GM21515 (cell line): ENCODE measurements around the gene SIL1.

Source experiments
- ATAC-seq: cut with Tn5 transposase; IDR thresholded peaks from one replicate; pipeline ENCODE4 v1.9.1; 2021; ENCODE audit not compliant: unreplicated experiment

The SIL1 gene

DNA sequence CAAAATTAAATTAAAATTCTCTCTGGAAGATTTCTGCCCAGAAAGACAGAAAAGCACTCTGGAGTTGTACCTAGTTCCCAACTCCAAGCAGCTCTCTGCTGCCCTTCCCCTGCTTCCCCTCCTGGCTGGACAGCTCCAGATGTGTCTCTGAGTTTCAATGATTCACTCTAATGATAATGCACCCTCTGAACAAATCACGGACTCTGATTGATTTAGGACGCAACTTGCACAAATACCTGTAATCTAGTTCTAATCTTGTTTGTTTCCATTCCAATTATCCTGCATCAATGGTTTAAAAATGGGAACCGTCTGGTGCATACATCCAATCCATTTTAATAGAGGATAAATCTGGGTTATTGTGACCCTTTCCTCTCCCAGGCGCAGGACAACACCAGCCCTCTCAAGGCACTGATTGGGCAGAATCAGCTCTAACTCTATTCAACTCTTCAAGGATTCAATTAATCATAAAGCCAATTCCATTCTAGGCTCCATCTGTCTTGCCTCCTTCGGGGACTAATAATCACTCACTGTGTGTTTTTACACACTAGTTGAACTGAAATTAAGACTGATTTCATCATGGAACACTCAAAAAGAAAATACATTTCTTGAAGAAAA, 211.9 kb downstream of the SIL1 start:
- no peak for ATAC-seq

DNA sequence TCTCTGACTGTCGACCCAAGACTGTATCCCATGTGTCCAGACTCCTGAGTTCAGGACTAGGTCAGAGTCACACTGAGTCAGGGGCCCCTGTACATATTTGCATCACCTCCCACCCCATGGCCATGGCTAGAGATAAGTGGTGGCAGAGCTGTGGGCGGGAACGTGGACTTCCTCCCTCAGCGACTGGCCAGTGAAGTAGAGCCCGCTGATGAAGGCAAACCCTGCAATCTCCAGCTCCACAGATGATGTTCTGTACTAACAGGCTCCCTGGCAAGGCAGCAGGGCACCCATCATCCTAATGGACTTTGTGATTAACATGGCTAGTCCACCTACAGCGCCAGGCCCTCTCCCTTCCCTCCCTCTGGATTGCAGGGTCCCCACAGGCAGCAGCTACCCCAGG, 212.5 kb downstream of the SIL1 start:
- no peak for ATAC-seq

DNA sequence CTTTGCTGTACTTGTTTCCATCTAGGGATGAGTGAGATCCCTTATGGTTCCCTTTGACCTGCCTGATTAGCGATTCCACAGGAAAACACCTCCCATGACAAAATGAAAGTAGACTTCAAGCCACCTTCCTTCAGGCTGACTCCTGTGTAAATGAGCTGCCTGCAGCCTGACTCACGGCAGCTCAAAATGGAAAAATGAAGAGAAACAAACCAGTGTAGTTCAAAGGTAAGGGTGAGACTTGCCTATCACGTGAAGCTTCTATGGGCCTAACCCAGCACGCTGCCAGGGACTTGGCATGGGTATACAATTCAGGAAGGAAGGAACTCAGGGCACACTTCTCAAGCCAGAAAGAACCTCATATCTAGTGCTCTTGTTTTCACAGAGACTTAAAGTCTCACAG, 212.9 kb downstream of the SIL1 start:
- ATAC-seq = no peak

DNA sequence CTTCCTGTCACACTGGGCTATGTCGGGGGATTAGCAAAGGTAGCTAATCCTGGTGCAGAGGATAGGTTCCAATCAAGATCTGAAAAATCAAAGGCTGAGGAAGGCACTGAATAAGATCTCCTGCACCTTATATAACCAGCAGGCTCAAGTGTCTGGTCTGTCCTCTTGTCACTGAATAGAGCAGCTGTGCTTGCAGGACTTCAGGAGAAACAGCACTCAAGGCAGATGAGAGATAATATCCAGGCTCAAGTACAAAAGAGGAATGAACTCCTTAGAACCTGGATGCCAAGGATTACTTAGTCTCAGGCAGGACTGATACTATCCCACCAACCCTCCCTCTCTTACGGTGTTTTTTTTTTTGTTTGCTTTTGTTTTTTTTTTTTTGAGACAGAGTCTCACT, 214.2 kb downstream of the SIL1 start:
- ATAC-seq = no peak

DNA sequence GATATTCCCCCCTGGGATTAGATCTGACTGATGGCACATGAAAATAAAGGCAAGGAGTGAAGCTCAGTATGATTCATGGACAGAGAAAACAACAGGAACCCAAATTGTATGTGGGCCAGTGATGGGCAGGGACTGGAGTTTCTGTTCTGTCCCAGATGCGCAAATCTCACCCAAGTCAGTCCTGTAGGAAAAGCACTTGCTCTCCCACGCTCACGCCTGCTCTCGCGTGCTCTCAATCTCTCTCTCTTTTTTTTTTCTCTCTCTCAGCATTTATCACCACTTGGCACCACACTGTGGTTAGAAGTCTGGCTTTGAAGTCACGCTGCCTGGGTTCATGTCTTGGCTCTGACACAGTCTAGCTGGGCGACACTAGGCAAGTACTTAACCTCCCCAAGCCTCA, 216.6 kb downstream of the SIL1 start:
- no peak for ATAC-seq

DNA sequence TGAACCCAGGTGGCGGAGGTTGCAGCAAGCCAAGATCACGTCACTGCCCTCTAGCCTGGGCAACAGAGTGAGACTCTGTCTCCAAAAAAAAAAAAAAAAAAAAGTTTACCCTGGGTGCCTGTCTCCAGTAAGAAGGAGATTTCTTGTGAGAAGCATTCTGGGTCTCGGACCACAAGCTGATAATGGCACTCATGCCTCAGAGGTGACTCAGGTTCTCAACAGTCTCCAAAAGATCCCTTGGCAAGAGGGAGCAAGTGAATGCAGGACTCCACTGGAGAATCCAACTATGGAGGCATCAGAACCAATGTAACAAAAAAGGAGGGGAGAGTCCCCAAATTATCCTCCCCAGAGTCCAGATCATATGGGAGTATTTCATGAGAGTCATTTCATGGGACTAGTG, 217.0 kb downstream of the SIL1 start:
- no peak for ATAC-seq

DNA sequence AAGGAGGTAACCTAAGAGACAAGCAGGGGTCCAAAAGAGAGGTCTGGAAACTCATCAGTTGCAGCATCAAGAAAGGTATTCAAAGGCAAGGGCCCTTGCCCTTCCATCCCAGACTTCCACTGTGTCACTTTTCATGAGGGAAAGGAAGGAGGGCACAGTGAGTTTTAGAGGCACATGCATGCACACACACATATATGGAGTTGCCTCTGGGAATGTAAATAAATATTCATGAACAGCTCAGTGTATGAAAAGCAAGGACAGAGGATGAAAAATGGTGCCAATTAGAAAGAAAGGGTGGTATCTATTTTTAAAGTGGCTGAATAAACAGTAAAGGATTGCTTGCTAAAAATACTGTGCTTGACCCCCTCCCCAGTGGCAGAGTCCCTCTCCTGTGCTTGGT, 217.7 kb downstream of the SIL1 start:
- ATAC-seq = no peak

DNA sequence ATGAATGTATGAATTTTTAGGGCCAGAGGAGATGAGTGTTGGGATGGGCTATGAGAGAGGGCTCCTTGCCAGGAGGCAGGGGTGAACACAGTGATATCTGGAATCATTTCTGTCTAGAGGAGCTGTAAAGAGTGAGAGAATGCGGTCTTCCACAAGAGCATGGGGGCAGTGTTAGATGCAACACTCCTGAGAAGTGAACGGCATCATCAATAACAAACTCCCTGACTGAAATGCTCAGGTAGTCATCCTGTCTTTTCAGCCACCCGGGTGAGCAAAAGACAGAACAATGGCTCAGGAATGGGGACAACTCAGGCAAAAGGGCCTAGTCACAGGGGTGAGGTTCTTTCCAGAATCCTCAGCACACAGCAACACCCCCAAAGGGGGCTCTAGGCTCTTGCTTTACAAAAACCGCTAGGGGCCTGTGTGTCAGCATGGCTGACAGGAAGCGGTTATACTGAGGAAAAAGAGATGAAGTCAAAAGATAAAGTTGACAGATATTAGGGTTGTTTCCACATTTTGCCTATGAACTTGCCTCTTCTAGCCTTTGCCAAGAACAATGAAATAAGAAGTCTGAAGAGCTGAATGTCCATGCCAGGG, 218.4 kb downstream of the SIL1 start:
- no peak for ATAC-seq

DNA sequence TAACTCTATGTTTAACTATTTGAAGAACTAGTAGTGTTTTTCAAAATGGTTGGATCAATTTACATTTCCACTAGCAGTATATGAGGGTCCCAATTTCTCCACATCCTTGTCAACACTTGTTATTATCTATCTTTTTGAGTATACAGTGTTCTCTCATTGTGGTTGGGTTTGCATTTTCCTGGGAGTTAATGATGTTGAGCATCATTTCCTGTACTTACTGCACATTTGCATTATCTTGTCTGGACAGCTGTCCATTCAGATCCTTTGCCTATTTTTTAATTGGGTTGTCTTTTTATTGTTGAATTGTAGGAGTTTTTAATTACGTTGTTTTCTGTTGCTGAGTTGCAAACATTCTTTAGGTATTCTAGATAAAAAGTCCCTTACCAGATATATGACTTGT, 219.6 kb downstream of the SIL1 start:
- no peak for ATAC-seq

DNA sequence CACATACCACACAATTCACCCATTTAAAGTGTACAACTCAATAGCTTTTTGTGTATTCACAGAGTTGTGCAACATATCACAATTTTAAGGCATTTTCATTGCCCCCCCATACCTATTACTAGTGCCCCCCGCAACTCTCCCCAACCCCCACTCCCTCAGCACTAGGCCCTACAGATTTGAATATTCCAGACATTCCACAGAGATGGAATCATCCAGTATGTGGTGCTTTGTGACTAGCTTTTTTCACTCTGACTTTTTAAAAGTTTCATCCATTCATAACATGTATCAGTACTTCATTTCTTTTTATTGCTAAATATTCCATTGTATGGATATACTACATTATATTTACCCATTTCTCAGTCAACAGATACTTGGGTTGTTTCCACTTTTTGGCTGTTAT, 220.1 kb downstream of the SIL1 start:
- ATAC-seq = no peak

DNA sequence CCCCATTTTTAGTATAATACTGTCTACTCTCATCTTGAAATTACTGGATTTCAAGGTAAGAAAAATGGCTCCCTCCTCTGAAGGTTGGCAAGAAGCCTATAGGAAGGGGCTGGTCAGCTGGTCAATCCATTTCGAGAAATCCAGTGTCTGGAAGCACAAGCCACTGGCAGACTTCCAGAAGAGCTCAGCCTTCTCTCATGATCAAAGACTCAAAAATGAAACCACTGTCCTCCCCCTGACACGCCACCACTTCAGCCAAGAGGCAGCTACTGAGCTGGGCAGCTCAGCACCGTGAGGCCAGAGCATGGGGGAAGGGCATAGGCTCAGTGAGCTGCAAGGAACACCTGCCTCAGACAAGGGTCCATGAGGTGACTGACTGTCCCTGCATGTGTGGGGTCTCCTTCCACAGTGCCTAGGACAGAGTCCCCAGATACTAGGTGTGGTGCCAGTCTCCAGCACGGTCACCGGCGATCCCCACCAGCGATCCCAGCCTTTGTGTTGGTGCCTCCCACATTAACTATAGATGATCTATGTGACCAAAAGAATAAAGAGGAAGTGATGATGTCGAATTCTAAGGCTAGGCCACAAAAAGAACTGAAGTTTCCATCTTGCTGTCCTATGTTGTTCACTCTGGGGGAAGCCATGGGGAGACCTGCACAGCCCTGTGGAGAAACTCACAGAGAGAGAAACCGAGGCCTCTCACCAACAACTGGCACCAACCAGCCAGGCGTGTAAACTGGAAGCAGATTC, 222.9 kb downstream of the SIL1 start:
- ATAC-seq = no peak

DNA sequence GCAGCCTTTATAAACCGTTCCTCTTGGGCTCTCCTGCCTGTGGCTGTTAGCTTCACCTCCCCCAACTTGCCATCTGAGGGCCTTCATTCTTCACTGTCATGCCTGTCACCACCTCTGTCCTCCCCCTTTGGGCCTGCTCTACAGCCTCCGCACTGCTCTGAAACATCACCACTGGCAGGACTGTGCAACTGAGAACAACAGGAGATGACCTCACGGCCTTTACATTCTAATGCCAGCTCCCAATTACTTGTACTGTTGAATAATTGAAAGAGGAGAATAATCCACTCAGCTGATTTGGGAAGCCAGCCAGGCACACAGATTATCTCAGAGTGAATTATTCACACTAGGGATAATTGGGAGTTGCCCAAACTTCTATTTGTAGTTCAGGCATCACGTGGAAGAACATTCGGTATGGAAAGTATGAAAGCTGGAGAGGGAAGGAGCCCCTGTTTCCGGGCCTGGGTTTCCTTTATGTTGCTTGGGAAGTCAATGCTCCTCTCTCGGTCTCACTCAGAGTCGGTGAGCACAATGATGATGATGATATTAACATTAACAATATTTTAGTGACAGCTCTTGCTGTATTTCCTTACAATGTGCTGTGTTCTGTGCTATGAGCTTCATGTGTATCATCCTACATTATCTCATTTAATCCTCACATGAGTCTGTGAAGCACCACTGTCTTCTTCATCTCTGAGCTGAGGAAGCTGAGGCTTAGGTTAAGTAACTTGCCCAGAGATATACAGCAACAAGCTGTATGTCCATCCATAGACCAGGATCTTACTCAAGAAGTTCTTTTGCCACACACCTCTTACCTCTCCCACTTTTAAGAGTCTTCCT, 223.7 kb downstream of the SIL1 start:
- ATAC-seq = no peak

DNA sequence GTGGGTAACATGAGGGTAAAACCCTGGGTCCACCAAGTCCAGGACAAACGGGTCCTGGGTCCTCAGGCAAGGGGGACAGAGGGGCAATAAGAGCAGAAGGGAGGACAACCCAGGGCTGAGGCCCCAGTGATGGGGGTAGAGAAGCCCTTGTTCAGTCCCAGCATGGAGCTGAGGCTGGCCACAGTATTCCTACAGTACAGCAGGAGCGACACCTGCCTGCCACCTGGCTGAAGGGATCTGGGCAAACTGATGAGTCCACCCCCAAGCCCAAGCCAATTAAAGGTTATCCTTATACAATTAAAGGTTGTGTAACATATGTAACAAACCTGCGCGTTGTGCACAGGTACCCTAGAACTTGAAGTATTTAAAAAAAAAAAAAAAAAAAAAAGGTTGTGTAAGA, 225.3 kb downstream of the SIL1 start:
- ATAC-seq = no peak

DNA sequence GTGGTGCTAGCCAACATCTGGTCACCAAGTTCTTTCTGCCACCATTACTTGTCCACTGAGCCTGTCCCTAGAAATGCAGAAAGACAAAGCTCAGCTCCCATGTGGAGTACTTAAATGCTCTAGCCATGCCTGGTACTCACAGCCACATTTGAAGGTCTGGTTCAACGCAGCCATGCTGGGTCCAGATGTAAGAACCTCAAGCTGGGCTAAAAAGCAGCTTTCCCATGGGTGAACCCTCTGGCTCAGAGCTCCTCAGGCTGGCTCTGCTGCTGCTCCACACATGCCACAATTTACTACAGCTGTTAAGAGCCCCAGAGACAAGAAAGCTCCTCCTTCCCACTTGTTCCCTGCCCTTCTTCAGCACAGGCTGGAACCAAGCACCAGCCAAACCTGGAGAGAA, 225.9 kb downstream of the SIL1 start:
- no peak for ATAC-seq

DNA sequence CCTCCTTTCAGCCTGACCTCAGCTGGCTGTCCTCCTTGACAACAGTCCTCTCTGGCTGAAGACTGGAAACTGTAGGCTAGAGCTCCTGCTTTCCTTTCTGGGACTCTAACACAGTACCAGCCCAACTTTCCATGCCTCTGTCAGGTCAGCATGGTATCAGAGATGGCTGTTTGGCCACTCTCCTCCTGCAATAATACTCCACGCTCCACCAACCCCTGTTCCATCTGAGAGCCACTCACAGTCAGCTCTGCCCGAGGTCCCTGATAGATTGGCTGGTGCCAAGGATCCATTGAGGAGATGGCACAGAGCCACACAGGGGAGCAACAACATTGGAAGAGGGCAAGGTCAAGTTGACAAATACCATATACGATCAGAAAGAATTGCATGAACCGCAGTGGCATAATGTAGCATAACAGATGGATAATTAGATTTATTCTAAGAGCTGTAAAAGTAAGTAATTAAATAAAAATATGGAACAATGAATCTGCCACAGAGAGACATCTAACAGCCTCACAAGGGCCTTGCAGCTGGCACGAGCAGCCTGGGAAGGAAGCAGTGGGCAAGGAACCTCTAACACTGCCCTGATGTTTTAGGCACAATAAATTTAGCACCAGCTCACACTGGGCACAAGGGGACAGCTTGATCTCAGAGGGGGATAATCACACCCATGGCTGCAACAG, 228.7 kb downstream of the SIL1 start:
- ATAC-seq = no peak

DNA sequence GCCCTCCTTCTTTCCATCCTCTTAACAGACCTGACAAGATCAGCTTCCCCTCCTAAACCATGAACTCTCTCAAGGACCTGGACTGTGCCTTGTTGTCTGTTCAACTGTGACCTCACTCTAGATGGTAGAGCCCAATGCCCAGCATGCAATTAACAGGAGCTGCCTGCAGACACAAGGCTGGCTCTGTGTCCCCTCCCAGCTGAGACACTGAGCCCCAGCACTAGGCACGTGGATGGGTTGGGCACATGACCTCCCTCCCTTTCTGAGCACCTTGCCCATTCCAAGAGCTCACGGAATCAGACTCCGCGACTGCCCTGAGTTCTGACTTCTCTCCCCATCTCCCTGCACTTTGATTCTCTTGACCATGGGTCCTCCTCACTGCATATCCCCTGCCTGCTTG, 229.6 kb downstream of the SIL1 start:
- no peak for ATAC-seq

DNA sequence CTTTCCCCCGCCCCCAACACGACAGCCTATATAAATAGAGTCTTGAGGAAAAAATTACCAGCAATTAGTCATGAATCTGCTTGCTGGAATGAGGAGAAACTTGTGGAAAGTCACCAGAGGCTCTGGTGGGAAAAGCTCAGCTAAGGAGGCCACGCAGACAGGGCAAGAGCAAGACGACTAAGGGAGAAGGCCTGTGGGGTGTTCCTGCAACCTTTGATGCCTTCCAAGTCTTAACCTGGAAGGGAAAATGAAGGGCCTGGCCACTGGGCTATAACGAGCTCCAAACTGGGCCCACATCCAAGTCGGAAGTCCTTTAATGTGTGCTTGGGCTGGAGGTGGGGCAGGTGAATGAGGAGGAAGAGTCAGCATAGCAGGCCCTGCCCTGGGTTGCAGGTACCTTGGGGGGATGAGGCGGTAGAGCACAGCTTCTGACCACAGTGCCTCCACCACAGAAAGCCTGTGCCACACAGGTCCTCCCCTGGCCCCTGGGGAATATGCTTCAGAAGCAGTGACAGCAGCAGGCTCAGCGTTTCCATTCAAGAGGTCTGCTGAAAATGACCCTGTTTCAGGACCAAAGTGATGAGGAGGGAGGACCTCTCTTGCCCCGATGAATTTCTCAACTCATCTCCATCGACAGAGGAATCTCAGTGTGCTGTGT, 230.2 kb downstream of the SIL1 start:
- ATAC-seq = no peak

DNA sequence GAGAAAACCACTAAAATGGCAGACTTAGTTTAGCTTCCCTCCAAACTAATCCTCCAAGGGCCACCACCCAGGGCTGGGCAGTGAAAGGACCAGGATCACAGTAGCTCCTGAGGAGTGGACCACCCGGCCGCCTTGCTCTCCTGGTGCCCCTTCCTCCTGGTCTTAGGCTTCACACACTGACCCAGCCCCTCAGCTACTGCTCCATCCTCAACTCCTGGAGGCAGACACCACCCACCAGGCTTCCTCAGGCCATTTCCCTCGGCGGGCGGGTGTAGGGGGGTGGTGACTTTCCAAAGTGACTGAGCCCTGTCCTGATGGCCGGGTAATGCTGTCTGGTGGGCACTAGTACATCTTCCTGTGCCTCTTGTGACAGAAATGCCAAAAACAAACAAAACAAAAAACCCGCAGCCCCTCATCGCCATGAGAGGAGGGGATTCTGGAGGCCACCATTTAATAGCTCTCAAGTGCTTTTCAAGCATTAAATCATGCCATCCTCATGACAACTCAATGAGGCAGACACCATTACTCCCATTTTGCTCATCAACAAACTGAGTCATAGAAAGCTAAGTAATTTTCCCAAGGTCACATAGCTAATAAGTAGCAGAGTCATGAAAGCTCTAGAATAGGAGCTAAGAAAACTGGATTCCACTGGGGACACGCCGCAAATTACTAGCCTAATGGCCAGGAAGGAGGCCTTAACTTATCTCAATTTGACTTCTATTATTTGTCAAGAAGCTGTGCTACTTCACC, 231.8 kb downstream of the SIL1 start:
- no peak for ATAC-seq

DNA sequence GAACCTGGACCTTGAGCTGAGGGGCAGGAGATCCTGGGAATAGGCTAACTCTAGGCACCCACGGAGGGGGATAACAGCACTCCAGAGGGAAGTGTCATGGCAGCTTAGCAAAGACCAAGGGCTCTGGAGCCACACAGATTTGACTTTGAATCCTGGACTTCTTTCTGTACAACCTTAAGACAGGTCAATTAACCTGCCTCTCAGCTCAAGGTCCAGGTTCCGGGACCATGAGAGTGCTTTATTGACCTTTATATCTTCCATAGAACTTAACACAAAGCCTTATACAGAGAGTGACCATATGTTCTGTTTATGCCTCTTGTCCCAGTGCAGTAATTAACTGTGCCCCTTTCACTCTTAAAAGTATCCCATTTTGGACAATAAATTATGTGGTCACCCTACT, 232.5 kb downstream of the SIL1 start:
- no peak for ATAC-seq

DNA sequence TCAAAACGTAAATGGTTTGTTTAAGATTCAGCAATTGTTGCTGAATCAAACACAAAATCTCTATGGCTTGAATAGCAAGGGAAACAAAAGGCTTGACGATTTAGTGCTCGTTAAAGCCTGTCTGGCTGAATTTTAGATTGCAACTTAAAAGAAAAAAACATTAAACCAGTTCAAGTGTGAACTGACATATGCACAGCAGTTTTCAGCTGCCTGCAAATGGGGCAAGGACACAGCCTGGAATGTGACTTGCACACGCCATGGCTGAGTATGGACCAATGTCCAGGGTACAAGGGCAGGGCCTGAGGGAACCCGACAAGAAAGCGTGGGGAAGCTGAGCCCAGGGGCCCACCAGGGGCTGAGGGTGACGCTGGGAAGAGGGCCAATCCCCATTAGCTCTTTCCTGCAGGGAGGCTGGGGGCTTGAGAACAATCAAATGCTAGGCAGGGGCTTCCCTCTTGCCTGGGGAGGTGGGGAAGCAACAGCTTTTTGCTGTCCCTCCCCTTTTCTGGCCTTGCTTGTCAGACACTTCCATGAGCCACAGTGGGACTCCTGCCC, 233.4 kb downstream of the SIL1 start:
- ATAC-seq = no peak
